Pulmonary artery endothelial cell (primary cell): ENCODE results near the gene DGKI. TPM values are rescaled to one million over a fixed set of nuclear protein-coding genes. Genes with fewer than 3 reads are reported as not detected.

Source experiments
- DNase-seq: peaks from one replicate; pipeline ENCODE4 v3.0.0-alpha.2; 2011; ENCODE audit warnings: low read depth, low spot score
- total RNA-seq: library from RNA; depleted of rRNA; stranded (reverse); fragments of >200 nt; gene quantifications from 2 replicates; pipeline ENCODE4 v1.2.3, GENCODE V29; 2014

Gene DGKI
- total RNA-seq, 1 donor from 2014 or later = 0.33 TPM

- DNase-seq = no peak
Observed at GRCh38 chr7:137360087-137360679, 486.6 kb downstream of the DGKI start.

GRCh38 chr7:137354961-137355360 lies 491.8 kb downstream of the DGKI start:
- no peak for DNase-seq

DNA sequence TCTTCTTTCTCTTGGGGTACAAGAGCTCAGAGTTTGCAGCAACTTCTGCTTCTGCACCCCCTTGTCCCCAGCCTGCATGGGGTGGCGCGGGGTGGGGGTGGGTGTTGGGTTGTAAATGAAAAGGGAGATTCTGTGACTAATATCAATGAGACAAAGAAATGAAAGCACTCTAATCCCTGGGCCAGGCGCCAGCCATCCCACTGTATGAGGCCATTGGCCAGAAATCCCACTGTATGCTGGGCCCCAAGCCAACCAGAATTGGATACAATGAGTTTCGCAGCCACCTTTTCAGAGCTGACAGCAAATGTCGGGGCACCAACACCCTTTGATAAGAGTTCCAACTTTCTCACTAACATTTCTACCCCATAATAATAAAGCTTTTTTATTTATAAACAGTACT lies 492.4 kb downstream of the DGKI start:
- DNase-seq = no peak

DNA sequence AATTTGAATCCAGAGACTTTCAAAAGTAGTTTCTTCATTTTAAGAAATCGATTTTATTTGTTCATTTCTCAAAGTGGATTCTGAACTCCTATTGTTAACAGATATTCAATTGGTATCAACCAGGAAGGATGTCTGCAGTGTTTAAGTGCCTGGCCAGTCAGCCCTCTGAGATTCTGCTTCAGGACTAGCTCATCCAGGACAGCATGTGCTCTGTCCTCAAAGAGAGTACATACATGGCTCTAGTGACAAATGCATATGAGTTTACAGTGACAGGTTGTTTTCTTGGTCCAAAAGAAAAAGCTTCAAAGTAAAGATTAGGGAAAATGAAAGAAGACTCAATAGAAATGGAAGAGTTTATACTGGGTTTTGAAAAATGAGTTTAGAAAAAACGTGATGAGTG lies 494.8 kb downstream of the DGKI start:
- no peak for DNase-seq

DNA sequence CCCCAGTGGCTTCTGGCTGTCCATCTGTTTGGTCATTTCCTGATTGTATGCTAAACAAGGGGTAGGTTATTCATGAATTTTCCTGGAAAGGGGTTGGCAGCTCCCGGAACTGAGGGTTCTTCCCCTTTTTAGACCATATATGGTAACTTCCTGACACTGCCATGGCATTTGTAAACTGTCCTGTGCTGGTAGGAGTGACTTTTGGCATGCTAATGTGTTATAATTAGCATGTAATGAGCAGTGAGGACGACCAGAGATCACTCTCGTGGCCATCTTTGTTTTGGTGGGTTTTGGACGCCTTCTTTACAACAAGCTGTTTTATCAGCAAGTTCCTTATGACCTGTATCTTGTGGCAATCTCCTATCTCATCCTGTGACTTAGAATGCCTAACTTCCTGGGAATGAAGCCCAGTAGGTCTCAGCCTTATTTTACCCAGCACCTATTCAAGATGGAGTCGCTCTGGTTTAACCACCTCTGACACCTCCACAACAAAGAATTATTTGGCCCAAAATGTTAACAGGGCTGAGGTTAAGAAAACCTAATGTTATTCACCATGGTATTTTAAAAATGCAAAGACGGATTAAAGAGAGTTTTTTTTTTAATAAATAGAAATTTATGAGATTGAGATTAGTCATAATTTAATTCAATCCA lies 500.9 kb downstream of the DGKI start:
- DNase-seq = no peak

- no peak for DNase-seq
Observed at GRCh38 chr7:137343281-137343841, 503.4 kb downstream of the DGKI start, which contains the start of gene PTN. TSS of gene PTN (minus strand) at chr7:137343733. CDS start at chr7:137254973, 88,760 bp downstream.

DNA sequence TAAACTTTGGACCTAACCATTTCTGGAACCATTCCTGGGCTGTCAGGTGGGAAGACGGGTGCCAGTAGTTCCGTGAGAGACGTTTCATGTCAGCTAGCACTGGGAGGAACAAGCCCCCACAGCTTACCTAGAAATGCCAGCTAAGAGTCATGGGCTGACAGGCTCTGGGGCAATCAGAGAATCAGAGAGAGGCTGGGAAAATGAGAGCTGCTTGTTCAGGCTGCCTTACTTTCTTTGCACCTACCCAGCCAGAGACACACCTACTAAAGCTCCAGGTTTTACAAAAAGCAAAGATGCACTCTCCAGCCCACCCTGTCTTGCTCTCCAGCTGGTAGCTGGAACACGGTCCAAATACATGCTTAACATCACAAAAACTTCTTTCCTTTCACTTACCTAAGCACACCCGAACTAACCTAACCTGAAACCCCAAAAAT lies 503.9 kb downstream of the DGKI start:
- no peak for DNase-seq

DNA sequence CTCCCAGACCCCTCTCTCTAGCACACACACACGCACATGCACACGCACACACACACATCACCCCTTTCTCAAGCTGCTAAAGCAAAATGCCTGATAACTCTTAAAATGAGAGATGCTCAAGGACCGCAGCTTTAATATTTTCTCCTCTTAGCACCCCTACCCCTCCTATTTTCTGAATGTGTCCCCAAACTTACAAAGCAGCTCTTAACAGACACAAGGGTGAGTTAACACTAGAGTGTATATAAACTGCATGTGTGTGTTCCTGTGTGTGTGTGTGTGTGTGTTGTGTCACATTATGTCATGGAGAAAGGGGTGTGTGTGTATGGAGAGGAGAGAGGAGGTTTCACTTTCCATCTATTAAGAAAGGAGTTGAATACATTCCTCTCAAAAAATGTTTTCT lies 504.5 kb downstream of the DGKI start:
- DNase-seq = no peak

DNA sequence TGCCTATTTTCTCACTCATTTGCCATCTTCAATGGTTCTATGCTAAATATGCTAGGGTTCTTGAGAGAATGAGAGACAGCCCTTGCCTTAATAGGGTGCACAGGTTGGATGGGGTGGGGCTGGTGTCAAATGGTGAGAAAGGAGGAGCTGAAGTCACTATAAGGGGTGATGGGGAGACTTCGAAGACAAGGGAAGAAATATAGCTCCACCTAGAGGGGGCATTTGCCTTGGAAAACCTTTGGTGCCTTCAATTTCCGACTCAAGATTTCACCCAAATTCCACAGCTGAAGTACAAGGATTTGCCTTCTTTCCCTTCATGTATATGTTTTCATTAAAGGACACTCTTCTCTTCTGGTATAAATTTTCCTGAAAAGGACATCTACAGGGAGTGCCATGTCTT lies 508.9 kb downstream of the DGKI start:
- DNase-seq = no peak

DNA sequence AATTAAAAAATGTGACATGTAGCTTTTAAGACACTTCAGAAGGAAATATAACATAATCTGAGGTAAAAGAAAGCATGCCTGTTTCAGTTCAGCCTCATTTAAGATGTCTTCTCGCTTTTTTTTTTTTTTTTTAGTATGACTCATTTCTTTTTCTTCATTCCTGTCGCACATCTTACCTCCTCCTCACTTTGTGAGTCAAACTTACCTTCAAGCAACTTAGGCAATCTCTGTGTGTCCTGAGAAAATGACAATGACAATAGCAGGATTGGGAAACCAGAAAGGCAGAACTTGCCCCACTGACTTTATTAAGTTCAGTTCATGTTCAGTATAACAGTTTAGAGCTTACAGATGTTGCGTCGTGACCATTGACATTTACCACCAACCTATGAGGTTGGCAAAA lies 511.0 kb downstream of the DGKI start:
- no peak for DNase-seq

- no peak for DNase-seq
Observed at GRCh38 chr7:137331378-137331777, 515.4 kb downstream of the DGKI start.

Other genes starting within 250 kb of the DGKI start
- gene CREB3L2, start 155.1 kb upstream of the DGKI start, total RNA-seq = 23.3 and 23.5 TPM in 2 replicates
- gene AKR1D1, start 229.5 kb upstream of the DGKI start, total RNA-seq = not detected in 2 replicates